DND-41 (cell line): ENCODE measurements around the gene PTPRD.

Experiments
- ATAC-seq: fragments of 200-7000 bp; cut with Tn5 transposase; 3 replicates; pipeline ENCODE4 v1.9.1; 2021; ENCODE audit warnings: low read depth; ENCODE audit not compliant: insufficient read depth
- DNase-seq: peaks from one replicate; pipeline ENCODE4 v3.0.0-alpha.2; 2020
- H2AFZ ChIP-seq: 2 replicates; pipeline ENCODE4 v1.6.0; 2012; ENCODE audit warnings: low read depth, low read length
- H3K27ac ChIP-seq: 2 replicates; pipeline ENCODE4 v1.5.1; 2012; ENCODE audit warnings: low read length, inconsistent platforms
- H3K27me3 ChIP-seq: fragments of 200-600 bp; sonication (generic); 2 replicates; pipeline ENCODE4 v1.6.0; 2012; ENCODE audit warnings: low read length, mild to moderate bottlenecking, inconsistent platforms; ENCODE audit not compliant: insufficient read depth, poor library complexity
- H3K36me3 ChIP-seq: 2 replicates; pipeline ENCODE4 v1.5.1; 2012; ENCODE audit warnings: low read length, inconsistent platforms; ENCODE audit not compliant: insufficient read depth
- H3K4me1 ChIP-seq: 2 replicates; pipeline ENCODE4 v1.5.1; 2012; ENCODE audit warnings: mild to moderate bottlenecking, low read length; ENCODE audit not compliant: insufficient read depth
- H3K4me2 ChIP-seq: 2 replicates; pipeline ENCODE4 v1.6.0; 2012; ENCODE audit warnings: mild to moderate bottlenecking, moderate library complexity, low read length, inconsistent platforms; ENCODE audit not compliant: insufficient read depth
- H3K4me3 ChIP-seq, 2 experiments: fragments of 200-600 bp in 1 of 2; shearing (Covaris generic) in 1 of 2; 2 replicates each; pipeline ENCODE4 v1.5.1; 2012 to 2016; ENCODE audit warnings: inconsistent platforms in 2 of 2, low read length in 2 of 2, mild to moderate bottlenecking in 2 of 2, low read depth in 1 of 2, moderate library complexity in 1 of 2
- H3K79me2 ChIP-seq: 2 replicates; pipeline ENCODE4 v1.6.0; 2012; ENCODE audit warnings: low read length, inconsistent platforms; ENCODE audit not compliant: insufficient read depth
- H3K9ac ChIP-seq: 2 replicates; pipeline ENCODE4 v1.6.0; 2012; ENCODE audit warnings: low read depth, mild to moderate bottlenecking, inconsistent platforms, low read length, moderate library complexity
- H3K9me3 ChIP-seq: 2 replicates; pipeline ENCODE4 v1.5.1; 2012; ENCODE audit warnings: low read length, moderate library complexity, mild to moderate bottlenecking, inconsistent platforms; ENCODE audit not compliant: insufficient read depth, severe bottlenecking
- H4K20me1 ChIP-seq: 2 replicates; pipeline ENCODE4 v1.6.0; 2012; ENCODE audit warnings: low read length; ENCODE audit not compliant: insufficient read depth
- EZH2 ChIP-seq: IDR thresholded peaks from 3 replicates; pipeline ENCODE4 v1.6.1; 2012; ENCODE audit warnings: borderline replicate concordance, low read depth, mild to moderate bottlenecking, moderate library complexity, low read length, inconsistent platforms; ENCODE audit not compliant: severe bottlenecking
- TF ChIP-seq, protein P1 (sequence below): IDR thresholded peaks from 2 replicates; pipeline ENCODE4 v1.5.1; 2012; ENCODE audit warnings: borderline replicate concordance, low read length, moderate library complexity, mild to moderate bottlenecking; ENCODE audit not compliant: poor library complexity, severe bottlenecking; ENCODE audit errors: extremely low read depth

PTPRD gene

GRCh38 chr9:9560382-9561035 lies 1052.3 kb downstream of the PTPRD start:
- Histone ChIP-seq H3K4me3 (no peak overlapping the region), H3K36me3 (no peaks in the 10 kb centered on the region), H3K79me2 (no peaks in the 10 kb centered on the region), H3K27ac (no peak overlapping the region), H3K4me1 (no peaks in the 10 kb centered on the region), H3K27me3 (no peaks in the 10 kb centered on the region), H3K9ac (no peak overlapping the region), H2AFZ (no peak overlapping the region), H4K20me1 (no peaks in the 10 kb centered on the region), H3K4me2 (no peak overlapping the region), H3K9me3 (no peaks in the 10 kb centered on the region)
- DNase-seq (no peak), ATAC-seq (no peak)
- no peak for TF ChIP-seq EZH2
- TF ChIP-seq, protein P1, sequence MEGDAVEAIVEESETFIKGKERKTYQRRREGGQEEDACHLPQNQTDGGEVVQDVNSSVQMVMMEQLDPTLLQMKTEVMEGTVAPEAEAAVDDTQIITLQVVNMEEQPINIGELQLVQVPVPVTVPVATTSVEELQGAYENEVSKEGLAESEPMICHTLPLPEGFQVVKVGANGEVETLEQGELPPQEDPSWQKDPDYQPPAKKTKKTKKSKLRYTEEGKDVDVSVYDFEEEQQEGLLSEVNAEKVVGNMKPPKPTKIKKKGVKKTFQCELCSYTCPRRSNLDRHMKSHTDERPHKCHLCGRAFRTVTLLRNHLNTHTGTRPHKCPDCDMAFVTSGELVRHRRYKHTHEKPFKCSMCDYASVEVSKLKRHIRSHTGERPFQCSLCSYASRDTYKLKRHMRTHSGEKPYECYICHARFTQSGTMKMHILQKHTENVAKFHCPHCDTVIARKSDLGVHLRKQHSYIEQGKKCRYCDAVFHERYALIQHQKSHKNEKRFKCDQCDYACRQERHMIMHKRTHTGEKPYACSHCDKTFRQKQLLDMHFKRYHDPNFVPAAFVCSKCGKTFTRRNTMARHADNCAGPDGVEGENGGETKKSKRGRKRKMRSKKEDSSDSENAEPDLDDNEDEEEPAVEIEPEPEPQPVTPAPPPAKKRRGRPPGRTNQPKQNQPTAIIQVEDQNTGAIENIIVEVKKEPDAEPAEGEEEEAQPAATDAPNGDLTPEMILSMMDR: no peak

DNA sequence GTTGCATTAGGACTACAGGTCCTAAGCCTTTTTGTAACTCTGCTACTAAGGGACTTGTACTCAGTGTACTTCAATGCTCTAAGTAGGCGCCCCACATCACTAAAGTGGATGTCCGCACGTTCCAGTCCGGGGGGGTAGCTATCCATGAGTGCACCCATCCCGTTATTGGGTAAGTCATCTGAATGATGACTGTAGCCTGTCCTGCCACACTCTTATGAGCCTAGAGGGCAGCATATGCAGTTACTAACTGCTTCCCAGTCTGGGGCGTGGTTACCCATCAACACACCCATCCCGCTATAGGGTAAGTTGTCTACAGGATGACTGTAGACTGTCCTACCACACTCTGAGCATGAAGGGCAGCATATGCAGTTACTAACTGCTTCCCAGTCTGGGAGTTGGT lies 1053.9 kb downstream of the PTPRD start:
- Histone ChIP-seq H3K4me1 (no peaks in the 10 kb centered on the region), H3K36me3 (no peaks in the 10 kb centered on the region), H3K4me2 (no peak overlapping the region), H3K79me2 (no peaks in the 10 kb centered on the region), H3K9ac (no peak overlapping the region), H3K4me3 (no peak overlapping the region), H3K9me3 (no peaks in the 10 kb centered on the region), H2AFZ (no peak overlapping the region), H4K20me1 (no peaks in the 10 kb centered on the region), H3K27me3 (no peaks in the 10 kb centered on the region), H3K27ac (no peak overlapping the region)
- TF ChIP-seq EZH2: no peak
- TF ChIP-seq, protein P1: no peak
- DNase-seq (no peak), ATAC-seq (no peak)

- H3K36me3 ChIP-seq: no peaks in the 10 kb centered on the region
- H2AFZ ChIP-seq: no peak overlapping the region
- ATAC-seq (no peak), DNase-seq (no peak)
- no peak overlapping the region for H3K4me2 ChIP-seq
- no peak overlapping the region for H3K9ac ChIP-seq
- H4K20me1 ChIP-seq: no peaks in the 10 kb centered on the region
- no peaks in the 10 kb centered on the region for H3K4me1 ChIP-seq
- no peak overlapping the region for H3K27ac ChIP-seq
- H3K27me3 ChIP-seq: no peaks in the 10 kb centered on the region
- H3K4me3 ChIP-seq: no peak overlapping the region
- H3K9me3 ChIP-seq: no peaks in the 10 kb centered on the region
- no peaks in the 10 kb centered on the region for H3K79me2 ChIP-seq
- TF ChIP-seq, protein P1: no peak
- TF ChIP-seq EZH2: no peak
Measured at GRCh38 chr9:9557804-9558334, 1054.9 kb downstream of the PTPRD start.
